GM21737 (cell line): ENCODE measurements around the gene USP46.

Experiments
- ATAC-seq: cut with Tn5 transposase; IDR thresholded peaks from one replicate; pipeline ENCODE4 v1.9.1; 2021; ENCODE audit warnings: mild to moderate bottlenecking, moderate library complexity; ENCODE audit not compliant: unreplicated experiment

Gene USP46

DNA sequence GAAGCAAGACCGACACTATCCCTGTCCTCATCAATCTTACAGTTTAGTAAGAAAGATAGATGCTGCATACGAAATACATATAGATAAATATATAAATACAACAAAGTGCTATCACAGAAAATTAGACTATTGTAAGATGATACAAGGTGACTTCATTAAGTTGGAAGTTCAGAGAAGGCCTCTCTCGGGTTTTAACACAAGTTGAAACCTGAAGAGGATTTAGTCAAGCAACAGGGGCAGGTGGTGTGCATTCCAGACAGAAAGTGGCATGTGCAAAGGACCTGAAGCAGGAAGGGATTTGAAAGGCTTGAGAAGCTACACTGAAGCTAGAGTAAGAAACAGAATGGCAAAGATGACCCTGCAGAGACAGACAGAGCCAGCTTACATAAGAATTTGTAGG, 36.5 kb downstream of the USP46 start:
- ATAC-seq: no peak

DNA sequence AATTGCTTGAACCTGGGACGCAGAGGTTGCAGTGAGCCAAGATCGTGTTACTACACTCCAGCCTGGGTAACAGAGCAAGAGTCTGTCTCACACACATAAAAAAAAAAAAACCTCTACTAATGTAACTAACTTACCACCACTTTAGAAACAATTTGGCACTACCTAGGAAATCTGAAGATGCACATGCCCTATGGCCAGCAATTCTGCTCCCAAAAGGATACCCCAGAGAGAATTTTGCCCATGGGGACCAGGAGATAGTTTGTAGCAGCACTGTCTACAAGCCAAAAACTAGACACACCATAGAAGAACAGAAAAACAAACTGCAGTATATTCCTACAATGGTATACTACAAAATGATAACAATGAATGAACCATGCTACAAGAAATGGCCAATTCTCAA, 37.5 kb downstream of the USP46 start:
- no peak for ATAC-seq

GRCh38 chr4:52619591-52619931, 39.5 kb downstream of the USP46 start:
- ATAC-seq: no peak

- no peak for ATAC-seq
These were observed 40.1 kb downstream of the USP46 start for GRCh38 chr4:52618795-52619590.

- no peak for ATAC-seq
These were observed 41.6 kb downstream of the USP46 start for GRCh38 chr4:52617336-52618020.

GRCh38 chr4:52614241-52614640, 44.9 kb downstream of the USP46 start:
- ATAC-seq: no peak

GRCh38 chr4:52612341-52612740, 46.8 kb downstream of the USP46 start:
- no peak for ATAC-seq

GRCh38 chr4:52611030-52611555, 48.0 kb downstream of the USP46 start:
- ATAC-seq: no peak

GRCh38 chr4:52606726-52607125, 52.4 kb downstream of the USP46 start:
- no peak for ATAC-seq

- ATAC-seq: no peak
These were observed 53.1 kb downstream of the USP46 start for GRCh38 chr4:52606040-52606439.

GRCh38 chr4:52604215-52604614, 54.9 kb downstream of the USP46 start:
- no peak for ATAC-seq

DNA sequence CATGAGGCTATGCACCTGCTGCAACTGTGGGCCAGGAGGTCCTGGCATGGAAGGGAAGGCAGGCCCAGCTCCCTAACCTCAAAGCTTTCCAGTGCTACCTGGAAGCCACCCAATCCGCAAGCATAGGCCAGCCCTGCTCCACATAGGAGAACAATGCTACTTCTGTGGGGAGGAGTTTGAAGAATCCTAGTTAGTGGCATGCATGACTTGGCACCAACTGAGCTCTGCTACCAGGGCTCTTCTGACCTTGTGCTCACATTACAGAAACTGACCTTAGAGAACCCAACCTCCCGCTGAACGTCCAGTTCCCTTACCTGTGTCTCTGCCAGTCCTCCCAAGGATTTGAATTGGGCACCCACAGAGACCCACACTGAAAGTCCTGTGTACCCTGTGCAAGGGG, 58.8 kb downstream of the USP46 start:
- no peak for ATAC-seq

DNA sequence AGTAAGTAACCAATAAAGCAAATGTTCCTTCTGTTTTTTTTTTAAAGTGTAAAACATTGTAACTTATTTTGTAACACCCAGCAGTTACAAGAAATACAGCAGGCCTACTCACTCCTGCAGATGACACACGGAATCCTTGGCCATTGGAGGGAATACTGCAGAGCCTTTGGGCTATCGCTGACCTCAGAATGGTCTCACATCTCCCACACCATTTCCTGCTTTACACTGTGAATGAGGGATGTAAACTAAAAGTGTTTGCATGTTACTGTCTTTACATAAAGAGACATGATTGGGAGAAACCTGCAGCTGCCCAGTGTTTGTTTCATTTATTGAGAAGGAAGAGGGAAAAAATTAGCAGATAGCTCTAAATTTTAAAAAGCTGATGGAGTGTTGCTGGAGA, 64.1 kb downstream of the USP46 start:
- no peak for ATAC-seq

DNA sequence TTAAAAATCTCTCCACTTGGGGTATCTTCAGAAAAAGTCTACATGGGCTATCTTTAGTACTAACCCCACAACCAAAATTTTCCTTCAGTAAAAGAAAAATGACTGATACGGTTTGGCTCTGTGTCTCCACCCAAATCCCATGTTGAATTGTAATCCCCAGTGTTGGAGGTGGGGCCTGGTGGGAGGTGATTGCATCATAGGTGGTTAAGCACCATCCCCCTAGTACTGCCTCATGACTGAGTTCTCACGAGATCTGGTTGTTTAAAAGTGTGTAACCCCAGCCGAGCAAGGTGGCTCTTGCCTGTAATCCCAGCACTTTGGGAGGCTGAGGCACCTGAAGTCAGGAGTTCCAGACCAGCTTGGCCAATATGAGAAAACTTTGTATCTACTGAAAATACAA, 66.8 kb downstream of the USP46 start:
- ATAC-seq: no peak

DNA sequence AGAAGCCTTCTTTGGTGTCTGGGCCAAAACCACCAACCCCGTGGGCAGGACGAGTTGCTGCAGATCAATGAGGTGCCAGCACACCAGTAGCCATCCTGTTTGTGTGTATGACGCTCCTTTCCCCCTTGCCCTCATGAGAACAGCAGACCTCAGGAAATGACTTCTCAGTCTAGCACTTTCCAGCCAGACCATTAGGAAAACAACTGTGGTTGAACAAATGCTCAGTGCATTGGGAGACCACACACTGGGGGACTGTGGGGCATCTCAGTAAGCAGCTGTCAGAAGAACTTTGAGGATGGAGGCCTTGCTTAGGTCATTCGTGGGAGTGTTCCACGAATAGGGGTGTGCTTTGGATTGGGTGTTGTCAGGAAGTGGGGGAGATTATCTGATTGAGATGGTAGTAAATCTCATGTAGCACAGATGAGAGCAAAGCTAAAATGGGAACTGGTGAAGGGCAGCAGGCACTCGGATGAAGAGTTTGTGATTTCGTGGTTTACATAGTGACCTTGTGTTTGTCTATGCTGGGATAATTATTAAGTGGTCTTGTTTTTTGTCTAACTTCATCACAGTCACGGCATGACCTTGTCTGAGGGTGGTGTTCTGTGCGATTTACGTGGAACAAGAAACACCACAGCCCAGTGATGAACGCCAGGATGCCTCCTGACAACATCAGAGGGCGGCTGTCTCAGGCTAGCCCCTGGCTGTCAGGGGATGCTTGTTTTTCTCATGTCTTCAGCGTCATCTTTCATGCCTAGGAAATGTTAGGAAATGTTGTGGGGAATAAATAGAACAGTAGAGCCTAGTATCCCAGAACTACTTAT, 70.1 kb downstream of the USP46 start:
- no peak for ATAC-seq

DNA sequence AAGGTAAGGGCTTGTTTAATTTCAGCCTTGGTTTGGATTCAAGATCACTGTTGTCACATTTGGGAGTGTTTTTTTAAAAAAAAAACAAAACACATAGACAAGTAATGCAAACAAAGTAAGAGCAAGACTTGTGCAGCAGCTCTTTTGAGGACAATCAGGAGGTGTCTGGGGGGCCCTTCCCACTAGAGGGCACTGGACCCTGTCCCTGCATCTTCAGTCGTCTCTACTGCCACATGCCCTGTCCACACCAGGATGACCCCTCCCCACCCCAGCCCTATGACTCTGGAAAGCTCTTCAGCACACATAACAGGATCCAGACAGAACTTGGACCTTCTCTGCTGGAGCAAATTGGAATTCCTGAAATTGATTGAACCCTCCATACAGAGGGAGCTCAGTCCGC, 71.0 kb downstream of the USP46 start:
- ATAC-seq: no peak

DNA sequence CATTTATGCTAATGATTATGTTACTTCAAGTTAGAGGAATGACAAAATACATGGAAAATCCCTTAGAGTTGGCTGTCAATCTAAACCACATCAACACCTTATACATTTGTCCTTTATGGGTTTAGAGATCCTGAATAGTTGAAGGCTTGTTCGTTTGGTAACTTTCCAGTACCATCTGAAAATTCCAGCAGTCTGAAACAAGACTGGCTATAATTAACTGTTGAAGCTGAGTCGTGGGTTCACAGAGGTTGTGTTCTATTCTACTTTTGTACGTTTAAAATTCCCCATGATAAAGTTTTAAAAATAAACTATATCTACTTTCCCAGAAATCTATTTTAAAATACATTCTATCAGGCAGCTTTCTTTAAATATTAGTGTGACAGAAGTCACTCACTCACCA, 73.0 kb downstream of the USP46 start:
- ATAC-seq: no peak

- ATAC-seq: no peak
These were observed 73.7 kb downstream of the USP46 start for GRCh38 chr4:52585379-52585778.

DNA sequence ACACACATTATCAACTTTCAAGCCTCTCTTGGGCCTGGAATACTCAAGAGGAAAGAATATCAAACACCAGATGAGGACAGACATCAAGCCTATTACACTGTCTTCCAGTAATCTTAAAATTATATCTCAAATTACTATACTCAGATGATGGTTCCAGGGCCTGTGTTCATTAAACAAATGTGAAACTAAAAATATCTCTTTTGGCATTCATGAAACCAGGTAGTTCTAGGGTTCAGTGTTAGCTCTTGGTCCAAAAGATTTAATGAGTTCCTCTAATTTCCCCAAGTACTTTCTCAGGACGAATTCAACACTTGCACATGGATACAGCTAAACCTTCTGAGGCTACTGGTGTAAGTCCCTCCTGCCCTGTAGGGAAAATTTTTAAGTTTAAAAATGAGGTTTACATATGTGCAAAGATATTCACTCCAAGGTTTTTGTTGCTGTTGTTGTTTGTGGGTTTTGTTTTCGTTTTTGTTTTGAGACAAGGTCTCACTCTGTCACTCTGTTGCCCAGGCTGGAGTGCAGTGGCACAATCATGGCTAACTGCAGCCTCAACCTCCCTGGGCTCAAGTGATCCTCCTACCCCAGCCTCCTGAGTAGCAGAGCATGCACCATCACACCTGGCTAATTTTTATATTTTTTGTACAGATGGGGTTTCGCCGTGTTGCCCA, 79.4 kb downstream of the USP46 start:
- no peak for ATAC-seq

DNA sequence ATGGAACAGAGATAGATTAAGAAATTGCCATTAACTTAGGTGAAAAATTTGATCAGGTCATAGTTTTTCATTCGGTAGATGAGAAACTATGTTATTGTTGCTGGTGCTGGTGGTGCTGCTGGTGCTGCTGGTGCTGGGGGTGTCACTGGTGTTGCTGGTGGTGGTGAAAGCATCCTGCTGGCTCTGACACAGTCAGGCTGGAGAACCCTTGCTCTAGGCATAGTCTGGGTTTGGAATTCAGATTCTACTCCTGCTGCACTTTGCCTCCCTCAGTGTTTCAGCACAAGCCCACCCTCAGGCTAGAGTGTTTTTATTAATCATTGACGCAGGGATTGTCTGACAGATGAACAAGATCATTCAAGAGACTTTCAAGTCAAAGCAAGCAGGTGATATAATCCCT, 80.2 kb downstream of the USP46 start:
- no peak for ATAC-seq

- ATAC-seq: no peak
These were observed 81.5 kb downstream of the USP46 start for GRCh38 chr4:52577624-52577962.
